WI38 (cell line): Measurements from ENCODE around the gene SRRM3.
"Not testable (repeated sequence)": the region's sequence is repeated elsewhere in the genome, so short reads cannot be mapped to it uniquely, and the experiment has no call there.

Experiments
- H3K4me3 ChIP-seq: 2 replicates; pipeline ENCODE4 v1.5.1; 2011; ENCODE audit warnings: low read depth, mild to moderate bottlenecking, control low read depth, low read length
- CTCF ChIP-seq: IDR thresholded peaks from 2 replicates; pipeline ENCODE4 v1.5.1; 2012; ENCODE audit warnings: low read depth, mild to moderate bottlenecking, control low read depth, low read length

Gene SRRM3

GRCh38 chr7:76234282-76234584 is 32.5 kb downstream of the SRRM3 start:
- H3K4me3 ChIP-seq = no peak overlapping the region
- no peak for TF ChIP-seq CTCF

DNA sequence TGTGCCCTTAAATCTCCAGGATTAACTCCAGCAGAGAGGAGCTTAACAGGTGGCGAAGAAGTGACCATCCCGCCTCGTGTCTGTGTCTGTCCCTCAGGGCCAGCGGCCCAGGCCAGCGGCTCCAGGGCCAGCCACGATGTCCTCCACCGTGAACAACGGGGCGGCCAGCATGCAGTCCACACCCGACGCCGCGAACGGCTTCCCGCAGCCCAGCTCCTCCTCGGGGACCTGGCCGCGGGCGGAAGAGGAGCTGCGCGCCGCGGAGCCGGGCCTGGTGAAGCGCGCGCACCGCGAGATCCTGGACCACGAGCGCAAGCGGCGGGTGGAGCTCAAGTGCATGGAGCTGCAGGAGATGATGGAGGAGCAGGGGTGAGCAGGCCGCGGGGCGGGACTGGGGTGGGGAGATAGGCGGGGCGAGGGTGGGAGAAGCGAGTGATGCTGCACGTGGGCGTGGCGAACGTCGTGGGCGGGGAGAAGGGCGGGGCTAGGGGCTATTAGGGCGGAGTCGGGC is 33.3 kb downstream of the SRRM3 start:
- H3K4me3 ChIP-seq = 0 out of 2 replicates have a peak overlapping the region, but pooled peaks have one; percentile 20
- no peak for TF ChIP-seq CTCF

DNA sequence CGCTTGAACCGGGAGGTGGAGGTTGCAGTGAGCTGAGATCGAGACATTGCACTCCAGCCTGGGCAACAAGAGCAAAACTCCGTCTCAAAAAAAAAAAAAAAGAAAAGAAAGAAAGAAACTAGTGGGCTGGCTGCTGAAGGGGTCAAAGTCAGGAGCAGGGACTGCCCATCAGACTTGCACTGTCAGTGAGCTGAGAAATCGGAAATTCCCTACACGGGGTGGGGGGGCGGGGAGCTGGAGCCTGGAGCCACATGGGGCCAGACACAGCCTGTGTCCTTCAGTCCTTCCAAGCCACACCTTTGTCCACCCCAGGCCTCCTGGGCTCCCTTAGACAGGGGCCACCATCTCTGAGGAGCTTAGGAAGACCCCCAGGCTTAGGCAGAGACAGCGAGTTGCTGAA is 34.5 kb downstream of the SRRM3 start:
- TF ChIP-seq CTCF = no peak
- no peak overlapping the region for H3K4me3 ChIP-seq

DNA sequence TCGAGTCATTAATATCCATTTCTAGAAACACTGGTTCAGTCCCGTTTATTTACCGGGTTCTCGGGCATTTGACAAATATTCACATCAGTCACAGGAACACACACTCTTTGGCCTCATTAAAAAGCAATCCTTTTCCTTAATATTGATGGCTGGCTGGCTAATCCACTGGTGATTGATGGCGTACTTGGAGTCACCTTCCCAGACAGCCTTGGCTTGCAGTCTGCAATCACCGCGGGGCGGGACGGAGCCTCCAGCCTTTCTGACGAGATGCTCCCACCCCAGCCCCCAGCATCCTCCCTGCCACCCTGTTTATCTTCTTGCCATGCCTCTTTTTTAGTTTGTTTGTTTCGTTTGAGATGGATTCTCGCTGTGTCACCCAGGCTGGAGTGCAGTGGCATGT is 36.6 kb downstream of the SRRM3 start:
- no peak overlapping the region for H3K4me3 ChIP-seq

DNA sequence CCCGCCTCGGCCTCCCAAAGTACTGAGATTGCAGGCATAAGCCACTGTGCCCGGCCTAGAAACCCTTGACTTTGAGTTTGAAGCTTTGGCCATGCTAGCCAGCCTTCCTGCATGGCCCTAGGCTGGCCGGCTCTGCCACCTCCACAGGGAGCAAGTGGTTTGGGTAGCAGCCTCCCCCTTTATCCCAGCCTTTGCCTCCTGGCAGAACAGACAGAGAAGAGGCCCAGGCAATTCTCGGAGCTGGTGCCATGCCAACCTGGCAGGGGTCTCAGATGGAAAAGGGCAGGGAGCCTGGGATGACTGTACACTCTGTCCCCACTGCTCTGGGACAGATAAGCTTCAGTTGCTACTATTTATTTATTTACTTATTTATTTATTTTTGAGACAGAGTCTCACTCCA is 39.4 kb downstream of the SRRM3 start:
- TF ChIP-seq CTCF = no peak
- no peak overlapping the region for H3K4me3 ChIP-seq

More for the DNA sequence above, 36.6 kb downstream of the SRRM3 start:
- TF ChIP-seq CTCF = no peak

GRCh38 chr7:76242517-76243063 is 40.9 kb downstream of the SRRM3 start:
- not testable (repeated sequence) for H3K4me3 ChIP-seq

GRCh38 chr7:76244781-76245391 is 43.2 kb downstream of the SRRM3 start:
- no peak for TF ChIP-seq CTCF
- no peak overlapping the region for H3K4me3 ChIP-seq
